HG03095 (cell line): ENCODE results near the gene KCTD5.
"Not testable (repeated sequence)": the region's sequence is repeated elsewhere in the genome, so short reads cannot be mapped to it uniquely, and the experiment has no call there.

Experiments
- ATAC-seq: cut with Tn5 transposase; IDR thresholded peaks from one replicate; pipeline ENCODE4 v1.9.1; 2021; ENCODE audit warnings: moderate library complexity; ENCODE audit not compliant: unreplicated experiment

KCTD5 gene

GRCh38 chr16:2682209-2683021, at the start of gene KCTD5:
Gene KCTD5, plus strand, starts transcription at chr16:2682523. Its CDS starts 26 bp downstream, at chr16:2682549.
- ATAC-seq = peak; percentile 49

- not testable (repeated sequence) for ATAC-seq
Measured at GRCh38 chr16:2639071-2639721, 43.1 kb upstream of the KCTD5 start.

DNA sequence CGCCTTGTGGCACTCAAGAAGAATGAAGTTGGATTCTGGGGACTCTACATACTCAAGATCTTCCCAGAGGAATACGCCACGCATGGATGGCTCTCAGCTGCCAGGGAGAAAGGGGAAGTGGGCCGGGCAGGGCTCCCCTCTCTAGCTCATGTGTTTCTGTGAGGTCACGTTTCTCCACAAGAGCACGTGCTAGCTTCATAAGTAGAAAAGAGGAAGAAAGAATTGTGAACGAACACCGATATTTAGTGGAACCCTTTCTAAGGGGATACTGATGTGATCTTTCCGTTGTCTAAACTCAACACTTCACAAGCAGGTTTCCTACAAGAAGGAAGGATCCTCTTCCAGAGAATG, 42.6 kb upstream of the KCTD5 start:
- not testable (repeated sequence) for ATAC-seq

- not testable (repeated sequence) for ATAC-seq
Measured at GRCh38 chr16:2642561-2642960, 39.8 kb upstream of the KCTD5 start.

DNA sequence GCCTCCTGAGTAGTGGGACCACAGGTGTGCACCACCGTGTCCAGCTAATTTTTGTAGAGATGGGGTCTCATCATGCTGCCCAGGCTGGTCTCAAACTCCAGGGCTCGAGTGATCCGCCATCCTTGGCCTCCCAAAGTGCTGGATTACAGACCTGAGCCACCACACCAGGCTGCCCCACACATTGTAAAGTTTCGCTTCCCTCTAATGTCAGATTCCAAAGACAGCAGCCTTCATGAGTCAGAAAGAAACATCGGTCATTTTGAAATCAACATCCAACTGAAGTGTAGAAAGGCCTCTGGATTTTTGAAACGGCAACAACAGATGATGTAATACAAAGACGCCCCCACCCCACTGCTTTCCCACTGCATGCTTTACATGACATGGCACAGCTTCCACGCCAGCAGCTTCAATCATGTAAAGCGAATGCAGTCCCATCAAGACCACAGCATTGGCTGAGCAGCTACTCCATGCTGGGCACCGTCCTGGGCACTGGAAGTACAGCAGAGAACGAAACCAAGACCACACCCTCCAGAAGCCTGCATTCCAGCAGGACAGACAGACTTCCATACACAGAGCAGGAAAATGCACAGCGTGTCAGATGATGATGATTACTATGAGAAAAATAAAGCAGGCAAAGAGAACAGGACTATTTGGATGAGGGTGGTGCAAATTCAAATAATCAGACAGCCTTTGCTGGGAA, 37.4 kb upstream of the KCTD5 start:
- not testable (repeated sequence) for ATAC-seq

- not testable (repeated sequence) for ATAC-seq
Measured at GRCh38 chr16:2651268-2651871, 31.0 kb upstream of the KCTD5 start.

DNA sequence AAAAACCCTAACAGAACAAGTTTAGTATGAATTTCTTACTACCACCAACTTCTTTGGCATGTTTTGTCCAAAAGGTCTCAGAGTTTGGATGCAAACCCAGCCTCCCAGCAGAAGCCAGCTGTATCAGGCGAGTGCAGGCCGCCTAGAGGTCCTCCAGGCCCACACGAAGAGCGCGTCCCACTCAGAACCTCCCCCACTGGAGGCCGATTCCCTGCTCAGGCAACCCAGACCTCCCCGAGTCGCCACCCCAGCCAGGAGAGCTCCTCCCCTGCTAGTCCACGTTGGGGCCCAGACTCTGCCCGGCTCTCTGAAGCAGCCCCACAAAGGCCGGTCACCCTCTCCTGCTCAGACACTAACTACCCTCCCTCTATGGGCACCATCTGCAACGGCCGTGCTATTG, 28.4 kb upstream of the KCTD5 start:
- not testable (repeated sequence) for ATAC-seq

GRCh38 chr16:2654949-2655348, 27.4 kb upstream of the KCTD5 start:
- ATAC-seq = not testable (repeated sequence)

DNA sequence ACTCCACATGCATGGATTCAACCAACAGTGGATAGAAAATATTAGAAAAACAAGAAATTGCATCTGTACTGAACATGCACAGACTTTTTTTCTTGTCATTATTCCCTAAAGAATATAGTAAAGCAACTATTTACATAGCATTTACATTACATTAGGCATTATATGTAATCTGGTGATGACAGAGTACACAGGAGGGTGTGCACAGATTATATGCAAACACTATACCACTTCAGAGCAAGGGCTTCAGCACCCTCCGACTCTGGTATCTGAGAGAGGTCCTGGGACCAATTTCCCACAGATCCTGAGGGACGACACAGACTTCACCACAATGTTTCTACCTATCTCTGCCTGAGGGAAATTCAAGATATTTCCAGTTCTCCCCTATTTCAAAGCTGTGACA, 25.3 kb upstream of the KCTD5 start:
- no peak for ATAC-seq

GRCh38 chr16:2657803-2658202, 24.5 kb upstream of the KCTD5 start:
- not testable (repeated sequence) for ATAC-seq

DNA sequence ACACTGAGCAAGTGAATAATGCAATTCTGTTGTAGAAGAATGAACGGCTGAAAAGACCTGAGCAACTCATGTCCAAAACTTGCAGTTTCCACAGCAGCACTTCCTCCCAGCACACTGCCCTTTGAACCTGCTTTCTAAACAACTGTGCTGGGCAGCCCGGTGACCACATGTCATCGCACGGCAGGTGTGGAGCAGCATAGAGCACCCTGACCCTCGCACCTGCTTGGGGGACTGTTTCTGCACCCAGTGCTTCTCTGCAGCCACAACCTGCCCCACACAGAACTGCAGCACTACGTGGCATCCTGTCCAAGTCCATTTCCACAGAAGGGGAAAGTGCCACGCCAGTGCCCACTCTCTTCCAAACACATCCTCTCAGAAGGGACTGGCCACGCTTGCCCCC, 22.8 kb upstream of the KCTD5 start:
- ATAC-seq = not testable (repeated sequence)

- ATAC-seq = not testable (repeated sequence)
Measured at GRCh38 chr16:2660014-2660662, 22.2 kb upstream of the KCTD5 start.

- not testable (repeated sequence) for ATAC-seq
Measured at GRCh38 chr16:2660755-2661373, 21.5 kb upstream of the KCTD5 start.

GRCh38 chr16:2663553-2664546, 18.5 kb upstream of the KCTD5 start:
- no peak for ATAC-seq

DNA sequence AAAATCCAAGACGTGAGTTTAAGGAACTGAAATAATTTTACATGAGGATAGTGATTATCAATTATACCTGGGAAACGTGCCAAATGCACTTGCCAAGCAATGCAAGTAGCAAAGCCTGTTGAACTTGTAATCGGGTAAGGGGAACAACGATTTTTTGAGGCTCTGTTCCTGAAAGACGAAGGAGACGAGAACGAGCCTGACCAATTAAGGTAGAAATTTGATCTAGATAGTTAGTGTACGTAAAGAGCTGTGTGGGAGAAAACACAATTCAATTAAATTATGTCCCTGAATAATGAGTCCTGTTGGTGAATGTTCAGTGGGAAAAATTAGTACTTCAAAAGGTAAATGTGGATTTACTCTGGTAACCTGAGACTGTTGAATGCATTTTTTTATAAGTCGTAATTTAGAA, 17.7 kb upstream of the KCTD5 start:
- no peak for ATAC-seq

- ATAC-seq = not testable (repeated sequence)
Measured at GRCh38 chr16:2666671-2667070, 15.7 kb upstream of the KCTD5 start.

DNA sequence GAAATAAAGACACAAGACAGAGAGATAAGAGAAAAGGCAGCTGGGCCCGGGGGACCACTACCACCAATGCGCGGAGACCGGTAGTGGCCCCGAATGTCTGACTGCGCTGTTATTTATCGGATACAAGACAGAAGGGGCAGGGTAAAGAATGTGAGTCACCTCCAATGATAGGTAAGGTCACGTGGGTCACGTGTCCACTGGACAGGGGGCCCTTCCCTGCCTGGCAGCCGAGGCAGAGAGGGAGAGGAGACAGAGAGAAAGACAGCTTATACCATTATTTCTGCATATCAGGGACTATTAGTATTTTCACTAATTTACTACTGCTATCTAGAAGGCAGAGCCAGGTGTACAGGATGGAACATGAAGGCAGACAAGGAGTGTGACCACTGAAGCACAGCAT, 12.7 kb upstream of the KCTD5 start:
- not testable (repeated sequence) for ATAC-seq

DNA sequence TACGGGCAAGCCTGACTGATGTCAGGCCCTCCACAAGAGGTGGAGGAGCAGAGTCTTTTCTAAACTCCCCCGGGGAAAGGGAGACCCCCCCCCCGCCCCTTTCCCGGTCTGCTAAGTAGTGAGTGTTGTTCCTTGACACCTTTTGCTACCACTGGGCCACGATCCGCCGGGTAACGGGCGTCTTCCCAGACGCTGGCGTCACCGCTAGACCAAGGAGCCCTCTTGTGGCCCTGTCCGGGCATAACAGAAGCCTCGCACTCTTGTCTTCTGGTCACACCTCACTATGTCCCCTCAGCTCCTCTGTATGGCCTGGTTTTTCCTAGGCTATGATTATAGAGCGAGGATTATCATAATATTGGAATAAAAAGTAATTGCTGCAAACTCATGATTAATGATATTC, 12.3 kb upstream of the KCTD5 start:
- ATAC-seq = not testable (repeated sequence)

GRCh38 chr16:2671193-2671592, 11.1 kb upstream of the KCTD5 start:
- not testable (repeated sequence) for ATAC-seq
